Adrenal gland (tissue), 5 donors: ENCODE measurements around the gene FGF8.

Experiments
- CTCF ChIP-seq, 6 experiments: fragments of 450-650 bp in 4 of 6; fragments of 200-600 bp in 2 of 6; sonication (generic) in 1 of 6; IDR thresholded peaks; 1 replicate in 5 of 6; 2 replicates in 1 of 6; pipeline versions ENCODE4 v1.5.1 to v1.8.0; 2016 to 2021; ENCODE audit warnings: antibody characterized with exemption in 6 of 6, mild to moderate bottlenecking in 2 of 6, moderate library complexity in 1 of 6
- POLR2A ChIP-seq, 2 donors: fragments of 450-650 bp; IDR thresholded peaks; one replicate each; pipeline ENCODE4 v1.6.1; 2017; ENCODE audit warnings: antibody characterized with exemption in 2 of 2, mild to moderate bottlenecking in 2 of 2, moderate library complexity in 1 of 2
- donor health status: DM: no; HTN: no; CAD: no.

- TF ChIP-seq POLR2A (IDR thresholded peaks at IDR 0.05) (no peak), CTCF (IDR thresholded peaks at IDR 0.05) (peak; percentile 76 to 90 (median 84))
Observed at GRCh38 chr10:101780818-101781654, 5.1 kb upstream of the FGF8 start.
